Neural cell (in vitro differentiated cells): ENCODE results near the gene SPRR2G. TPM values are rescaled to one million over a fixed set of nuclear protein-coding genes. Genes with fewer than 3 reads are reported as not detected.

Source experiments
- H2AFZ ChIP-seq: fragments of 200-600, 300-800 bp; sonication (generic), shearing (Covaris generic); 2 replicates; pipeline ENCODE4 v1.6.0; 2014; ENCODE audit warnings: low read depth, mild to moderate bottlenecking, antibody characterized with exemption, low read length, moderate library complexity
- H3F3A ChIP-seq: fragments of 200-600 bp; shearing (Covaris generic); 2 replicates; pipeline ENCODE4 v1.6.1; 2016; ENCODE audit warnings: mild to moderate bottlenecking, moderate library complexity, mixed read lengths, antibody characterized with exemption, low read length; ENCODE audit not compliant: insufficient read depth, poor library complexity, severe bottlenecking
- H3K27ac ChIP-seq: fragments of 200-600, 300-800 bp; sonication (generic), shearing (Covaris generic); 2 replicates; pipeline ENCODE4 v1.5.1; 2014; ENCODE audit warnings: mild to moderate bottlenecking, low read length, moderate library complexity
- H3K27me3 ChIP-seq: fragments of 300-800, 200-600 bp; sonication (generic), shearing (Covaris generic); 2 replicates; pipeline ENCODE4 v1.6.0; 2014; ENCODE audit warnings: mild to moderate bottlenecking, low read depth, low read length, moderate library complexity; ENCODE audit not compliant: insufficient read depth
- H3K36me3 ChIP-seq: fragments of 300-800, 200-600 bp; sonication (generic), shearing (Covaris generic); 2 replicates; pipeline ENCODE4 v1.5.1; 2014; ENCODE audit warnings: mild to moderate bottlenecking, antibody characterized with exemption, low read length, moderate library complexity; ENCODE audit not compliant: insufficient read depth
- H3K4me2 ChIP-seq: fragments of 300-800, 200-600 bp; sonication (generic), shearing (Covaris generic); 2 replicates; pipeline ENCODE4 v1.6.0; 2014; ENCODE audit warnings: mild to moderate bottlenecking, low read length
- H3K4me3 ChIP-seq: fragments of 300-800, 200-600 bp; sonication (generic), shearing (Covaris generic); 2 replicates; pipeline ENCODE4 v1.5.1; 2014; ENCODE audit warnings: mild to moderate bottlenecking, low read length, moderate library complexity
- H3K79me2 ChIP-seq: fragments of 200-600 bp; shearing (Covaris generic); replicated peaks from 2 replicates; pipeline ENCODE4 v1.6.0; 2014; ENCODE audit warnings: mild to moderate bottlenecking, low read length, moderate library complexity; ENCODE audit not compliant: insufficient read depth
- H3K9ac ChIP-seq: fragments of 300-800, 200-600 bp; sonication (generic), shearing (Covaris generic); 2 replicates; pipeline ENCODE4 v1.6.1; 2016; ENCODE audit warnings: mild to moderate bottlenecking, low read length, mixed read lengths
- H3K9me2 ChIP-seq: fragments of 200-600 bp; shearing (Covaris generic); 2 replicates; pipeline ENCODE4 v1.6.1; 2016; ENCODE audit warnings: mild to moderate bottlenecking, low read length, mixed read lengths; ENCODE audit not compliant: insufficient read depth
- H3K9me3 ChIP-seq: fragments of 200-600, 300-800 bp; sonication (generic), shearing (Covaris generic); 2 replicates; pipeline ENCODE4 v1.6.1; 2016; ENCODE audit warnings: mild to moderate bottlenecking, mixed run types, low read length, moderate library complexity, mixed read lengths
- H4K20me1 ChIP-seq: fragments of 200-600 bp; shearing (Covaris generic); 2 replicates; pipeline ENCODE4 v1.6.1; 2016; ENCODE audit warnings: mild to moderate bottlenecking, mixed run types; ENCODE audit not compliant: insufficient read depth
- EP300 ChIP-seq: fragments of 450-650 bp; conservative IDR thresholded peaks from 2 replicates; pipeline ENCODE4 v1.6.1; 2014; ENCODE audit warnings: antibody characterized with exemption, mild to moderate bottlenecking, moderate library complexity; ENCODE audit not compliant: poor library complexity, severe bottlenecking
- EZH2 ChIP-seq: fragments of 200-600, 300-800 bp; shearing (Covaris generic), sonication (generic); IDR thresholded peaks from 2 replicates; pipeline ENCODE4 v1.6.1; 2014; ENCODE audit warnings: antibody characterized with exemption, low read length, borderline replicate concordance, mild to moderate bottlenecking; ENCODE audit not compliant: insufficient read depth, poor library complexity, severe bottlenecking
- MXI1 ChIP-seq: fragments of 450-650 bp; conservative IDR thresholded peaks from 2 replicates; pipeline ENCODE4 v1.6.1; 2014; ENCODE audit warnings: antibody characterized with exemption, mild to moderate bottlenecking; ENCODE audit not compliant: poor library complexity, severe bottlenecking
- POLR2AphosphoS5 ChIP-seq: IDR thresholded peaks from 2 replicates; pipeline ENCODE4 v1.6.1; 2012
- RAD21 ChIP-seq: fragments of 450-650 bp; conservative IDR thresholded peaks from 2 replicates; pipeline ENCODE4 v1.6.1; 2014; ENCODE audit warnings: antibody characterized with exemption, mild to moderate bottlenecking, moderate library complexity
- SMC3 ChIP-seq: fragments of 450-650 bp; conservative IDR thresholded peaks from 2 replicates; pipeline ENCODE4 v1.6.1; 2014; ENCODE audit warnings: antibody characterized with exemption, mild to moderate bottlenecking, moderate library complexity; ENCODE audit not compliant: poor library complexity
- TAF1 ChIP-seq: IDR thresholded peaks from 2 replicates; pipeline ENCODE4 v1.6.1; 2012; ENCODE audit warnings: low read depth
- polyA plus RNA-seq: library from polyadenylated mRNA; depleted of rRNA; stranded (reverse); fragments of >200 nt; gene quantifications from 2 replicates; pipeline ENCODE4 v1.2.3, GENCODE V29; 2014
- TF ChIP-seq, protein P1 (sequence below): fragments of 450-650 bp; IDR thresholded peaks from 2 replicates; pipeline ENCODE4 v1.5.1; 2014; ENCODE audit warnings: antibody characterized with exemption, mild to moderate bottlenecking, moderate library complexity; ENCODE audit not compliant: poor library complexity, severe bottlenecking
- TF ChIP-seq, protein P2 (sequence below): IDR thresholded peaks from 2 replicates; pipeline ENCODE4 v1.6.1; 2012; ENCODE audit warnings: borderline replicate concordance

SPRR2G gene
- polyA plus RNA-seq, 1 donor from 2014 or later = not detected

DNA sequence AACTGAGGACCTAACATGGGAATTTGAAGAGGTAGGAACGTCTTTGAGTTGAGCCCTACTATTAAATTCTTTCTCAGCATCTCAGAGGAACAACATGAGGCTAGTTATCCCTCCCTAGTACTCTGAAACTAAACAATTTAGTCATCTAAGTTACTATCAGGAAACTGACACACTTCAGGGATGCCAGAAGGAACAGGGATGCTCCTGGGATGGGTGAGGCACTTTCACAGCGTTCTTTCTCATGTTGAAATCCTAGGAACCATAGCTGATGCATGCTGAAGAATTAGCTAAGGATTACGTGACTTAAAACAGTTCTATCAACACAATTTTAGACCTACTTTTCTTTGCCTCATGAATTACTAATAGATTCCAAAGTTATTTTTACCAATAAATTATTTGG is 1.8 kb upstream of the SPRR2G start:
- H3K27me3 ChIP-seq = no peaks in the 10 kb centered on the region
- H3K4me3 ChIP-seq = no peak overlapping the region
- no peaks in the 10 kb centered on the region for H3K79me2 ChIP-seq
- no peak overlapping the region for H3K27ac ChIP-seq
- no peaks in the 10 kb centered on the region for H3K9me2 ChIP-seq
- H3K9ac ChIP-seq = no peak overlapping the region
- no peaks in the 10 kb centered on the region for H3K36me3 ChIP-seq
- TF ChIP-seq, protein P1, sequence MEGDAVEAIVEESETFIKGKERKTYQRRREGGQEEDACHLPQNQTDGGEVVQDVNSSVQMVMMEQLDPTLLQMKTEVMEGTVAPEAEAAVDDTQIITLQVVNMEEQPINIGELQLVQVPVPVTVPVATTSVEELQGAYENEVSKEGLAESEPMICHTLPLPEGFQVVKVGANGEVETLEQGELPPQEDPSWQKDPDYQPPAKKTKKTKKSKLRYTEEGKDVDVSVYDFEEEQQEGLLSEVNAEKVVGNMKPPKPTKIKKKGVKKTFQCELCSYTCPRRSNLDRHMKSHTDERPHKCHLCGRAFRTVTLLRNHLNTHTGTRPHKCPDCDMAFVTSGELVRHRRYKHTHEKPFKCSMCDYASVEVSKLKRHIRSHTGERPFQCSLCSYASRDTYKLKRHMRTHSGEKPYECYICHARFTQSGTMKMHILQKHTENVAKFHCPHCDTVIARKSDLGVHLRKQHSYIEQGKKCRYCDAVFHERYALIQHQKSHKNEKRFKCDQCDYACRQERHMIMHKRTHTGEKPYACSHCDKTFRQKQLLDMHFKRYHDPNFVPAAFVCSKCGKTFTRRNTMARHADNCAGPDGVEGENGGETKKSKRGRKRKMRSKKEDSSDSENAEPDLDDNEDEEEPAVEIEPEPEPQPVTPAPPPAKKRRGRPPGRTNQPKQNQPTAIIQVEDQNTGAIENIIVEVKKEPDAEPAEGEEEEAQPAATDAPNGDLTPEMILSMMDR = no peak
- TF ChIP-seq EZH2 = no peak
- no peak for TF ChIP-seq SMC3
- TF ChIP-seq, protein P2, sequence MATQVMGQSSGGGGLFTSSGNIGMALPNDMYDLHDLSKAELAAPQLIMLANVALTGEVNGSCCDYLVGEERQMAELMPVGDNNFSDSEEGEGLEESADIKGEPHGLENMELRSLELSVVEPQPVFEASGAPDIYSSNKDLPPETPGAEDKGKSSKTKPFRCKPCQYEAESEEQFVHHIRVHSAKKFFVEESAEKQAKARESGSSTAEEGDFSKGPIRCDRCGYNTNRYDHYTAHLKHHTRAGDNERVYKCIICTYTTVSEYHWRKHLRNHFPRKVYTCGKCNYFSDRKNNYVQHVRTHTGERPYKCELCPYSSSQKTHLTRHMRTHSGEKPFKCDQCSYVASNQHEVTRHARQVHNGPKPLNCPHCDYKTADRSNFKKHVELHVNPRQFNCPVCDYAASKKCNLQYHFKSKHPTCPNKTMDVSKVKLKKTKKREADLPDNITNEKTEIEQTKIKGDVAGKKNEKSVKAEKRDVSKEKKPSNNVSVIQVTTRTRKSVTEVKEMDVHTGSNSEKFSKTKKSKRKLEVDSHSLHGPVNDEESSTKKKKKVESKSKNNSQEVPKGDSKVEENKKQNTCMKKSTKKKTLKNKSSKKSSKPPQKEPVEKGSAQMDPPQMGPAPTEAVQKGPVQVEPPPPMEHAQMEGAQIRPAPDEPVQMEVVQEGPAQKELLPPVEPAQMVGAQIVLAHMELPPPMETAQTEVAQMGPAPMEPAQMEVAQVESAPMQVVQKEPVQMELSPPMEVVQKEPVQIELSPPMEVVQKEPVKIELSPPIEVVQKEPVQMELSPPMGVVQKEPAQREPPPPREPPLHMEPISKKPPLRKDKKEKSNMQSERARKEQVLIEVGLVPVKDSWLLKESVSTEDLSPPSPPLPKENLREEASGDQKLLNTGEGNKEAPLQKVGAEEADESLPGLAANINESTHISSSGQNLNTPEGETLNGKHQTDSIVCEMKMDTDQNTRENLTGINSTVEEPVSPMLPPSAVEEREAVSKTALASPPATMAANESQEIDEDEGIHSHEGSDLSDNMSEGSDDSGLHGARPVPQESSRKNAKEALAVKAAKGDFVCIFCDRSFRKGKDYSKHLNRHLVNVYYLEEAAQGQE = no peak
- TF ChIP-seq POLR2AphosphoS5 = no peak
- no peak for TF ChIP-seq MXI1
- no peak for TF ChIP-seq TAF1
- no peak for TF ChIP-seq EP300
- no peak for TF ChIP-seq RAD21
- H3K9me3 ChIP-seq = no peaks in the 10 kb centered on the region
- no peaks in the 10 kb centered on the region for H3F3A ChIP-seq
- no peaks in the 10 kb centered on the region for H4K20me1 ChIP-seq
- H3K4me2 ChIP-seq = no peak overlapping the region
- no peak overlapping the region for H2AFZ ChIP-seq

DNA sequence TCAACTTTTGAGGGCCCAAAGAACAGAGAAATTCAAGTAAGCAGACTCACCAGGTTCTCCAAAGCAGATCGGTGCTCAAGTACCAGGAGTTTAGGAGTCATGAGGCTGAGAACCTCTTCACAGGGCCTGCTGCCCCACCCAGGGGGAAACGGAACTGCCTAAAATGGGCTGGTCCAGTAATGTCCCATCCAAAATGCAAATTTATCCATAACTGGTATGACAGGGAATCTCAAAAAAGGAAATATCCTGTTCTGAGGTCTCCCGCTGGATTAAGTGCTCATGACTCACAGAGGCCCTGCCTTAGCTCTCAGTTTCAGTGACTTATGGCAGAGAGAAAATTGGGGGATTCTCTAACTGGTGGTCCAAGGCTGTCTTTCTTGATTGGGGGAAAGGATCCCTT is 9.3 kb downstream of the SPRR2G start:
- Histone ChIP-seq H3K27ac (no peak overlapping the region), H3K9me3 (no peaks in the 10 kb centered on the region), H4K20me1 (no peaks in the 10 kb centered on the region), H3K36me3 (no peaks in the 10 kb centered on the region), H3K4me3 (no peak overlapping the region), H3K4me2 (no peak overlapping the region), H3F3A (no peaks in the 10 kb centered on the region), H3K27me3 (no peaks in the 10 kb centered on the region), H3K9me2 (no peaks in the 10 kb centered on the region), H3K79me2 (no peaks in the 10 kb centered on the region), H3K9ac (no peak overlapping the region), H2AFZ (no peak overlapping the region)
- no peak for TF ChIP-seq TAF1
- TF ChIP-seq MXI1 = no peak
- TF ChIP-seq, protein P2 = no peak
- no peak for TF ChIP-seq EP300
- no peak for TF ChIP-seq RAD21
- no peak for TF ChIP-seq SMC3
- no peak for TF ChIP-seq POLR2AphosphoS5
- no peak for TF ChIP-seq EZH2
- TF ChIP-seq, protein P1 = no peak
